Measurements from ENCODE around the gene WDR86. TPM values are rescaled to one million over a fixed set of nuclear protein-coding genes. Genes with fewer than 3 reads are reported as not detected.

WDR86 gene, protein sequence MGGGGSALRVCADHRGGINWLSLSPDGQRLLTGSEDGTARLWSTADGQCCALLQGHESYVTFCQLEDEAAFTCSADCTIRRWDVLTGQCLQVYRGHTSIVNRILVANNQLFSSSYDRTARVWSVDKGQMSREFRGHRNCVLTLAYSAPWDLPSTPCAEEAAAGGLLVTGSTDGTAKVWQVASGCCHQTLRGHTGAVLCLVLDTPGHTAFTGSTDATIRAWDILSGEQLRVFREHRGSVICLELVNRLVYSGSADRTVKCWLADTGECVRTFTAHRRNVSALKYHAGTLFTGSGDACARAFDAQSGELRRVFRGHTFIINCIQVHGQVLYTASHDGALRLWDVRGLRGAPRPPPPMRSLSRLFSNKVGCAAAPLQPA
- 0.10 TPM in 1 of 2 replicates, not detected in the other for total RNA-seq (2014; rRNA removed; shearing (Covaris generic))

- no peak for DNase-seq (ENCODE audit: low spot score)
Measured at GRCh38 chr7:151409667-151410404, at the start of gene WDR86. WDR86 (minus strand) TSS chr7:151410038; CDS start chr7:151409589, 449 bp downstream.

DNA sequence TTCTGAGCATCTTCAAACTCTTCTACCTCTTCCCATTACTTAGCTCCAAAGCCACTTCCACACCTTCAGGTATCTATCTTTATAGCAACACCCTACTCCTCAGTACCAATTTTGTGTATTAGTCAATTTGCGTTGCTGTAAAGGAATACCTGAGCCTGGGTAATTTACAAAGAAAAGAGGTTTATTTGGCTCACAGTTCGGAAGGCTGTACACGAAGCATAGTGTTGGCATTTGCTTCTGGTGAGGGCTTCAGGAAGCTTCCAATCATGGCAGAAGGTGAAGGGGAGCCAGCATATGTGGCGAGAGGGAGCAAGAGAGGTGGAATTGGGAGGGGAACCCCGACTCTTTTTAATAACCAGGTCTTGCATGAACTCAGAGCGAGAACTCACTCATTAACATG is 47.7 kb upstream of the WDR86 start:
- DNase-seq (ENCODE audit: low spot score), result no peak

DNA sequence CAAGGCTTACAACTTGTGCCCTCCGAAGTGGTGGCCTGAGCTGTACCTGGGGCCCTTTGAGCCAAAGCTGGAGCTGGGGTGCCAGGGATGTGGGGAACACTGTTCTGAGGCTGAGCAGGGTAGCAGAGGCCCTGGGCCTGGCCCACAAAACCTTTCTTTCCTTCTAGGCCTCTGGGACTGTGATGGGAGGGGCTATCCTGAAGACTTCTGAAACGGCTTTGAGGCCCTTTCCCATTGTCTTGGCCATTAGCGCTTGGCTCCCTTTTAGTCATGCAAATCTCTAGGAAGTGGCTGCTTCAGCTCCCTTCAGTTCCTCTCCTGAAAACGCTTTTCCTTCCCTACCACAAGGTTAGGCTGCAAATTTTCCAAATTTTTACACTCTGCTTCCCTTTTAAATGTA is 46.9 kb upstream of the WDR86 start:
- DNase-seq (ENCODE audit: low spot score), result no peak

DNA sequence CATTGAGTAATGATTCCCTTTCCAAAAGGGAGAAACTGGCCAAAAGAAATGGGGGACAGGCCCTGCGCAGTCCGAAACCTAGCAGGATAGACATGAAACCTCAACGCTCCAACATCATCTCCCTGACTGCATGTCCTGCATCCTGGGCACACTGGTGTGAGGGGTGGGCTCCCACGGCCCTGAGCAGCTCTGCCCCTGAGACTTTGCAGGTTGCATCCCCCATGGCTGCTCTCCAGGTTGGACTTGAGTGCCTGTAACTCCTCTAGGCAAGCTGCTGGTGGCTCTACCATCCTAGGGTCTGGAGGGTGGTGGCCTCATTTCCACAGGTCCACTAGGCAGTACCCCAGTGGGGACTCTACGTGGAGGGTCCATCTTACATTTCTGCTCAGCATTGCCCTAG is 46.4 kb upstream of the WDR86 start:
- no peak for DNase-seq (ENCODE audit: low spot score)

DNA sequence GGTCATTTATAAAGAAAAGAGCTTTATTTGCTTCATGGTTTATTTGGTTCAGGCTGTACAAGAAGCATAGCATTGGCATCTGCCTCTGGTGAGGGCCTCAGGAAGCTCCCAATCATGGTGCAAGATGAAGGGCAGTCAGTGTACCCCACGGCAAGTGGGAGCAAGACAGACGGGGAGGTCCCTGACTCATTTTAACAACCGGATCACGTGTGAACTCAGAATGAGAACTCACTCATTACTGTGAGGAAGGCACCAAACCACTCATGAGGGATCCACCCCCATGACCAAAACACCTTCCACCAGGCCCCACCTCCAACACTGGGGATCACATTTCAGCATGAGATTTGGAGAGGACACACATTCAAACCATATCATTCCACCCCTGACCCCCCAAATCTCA is 45.9 kb upstream of the WDR86 start:
- DNase-seq (ENCODE audit: low spot score), result no peak

DNA sequence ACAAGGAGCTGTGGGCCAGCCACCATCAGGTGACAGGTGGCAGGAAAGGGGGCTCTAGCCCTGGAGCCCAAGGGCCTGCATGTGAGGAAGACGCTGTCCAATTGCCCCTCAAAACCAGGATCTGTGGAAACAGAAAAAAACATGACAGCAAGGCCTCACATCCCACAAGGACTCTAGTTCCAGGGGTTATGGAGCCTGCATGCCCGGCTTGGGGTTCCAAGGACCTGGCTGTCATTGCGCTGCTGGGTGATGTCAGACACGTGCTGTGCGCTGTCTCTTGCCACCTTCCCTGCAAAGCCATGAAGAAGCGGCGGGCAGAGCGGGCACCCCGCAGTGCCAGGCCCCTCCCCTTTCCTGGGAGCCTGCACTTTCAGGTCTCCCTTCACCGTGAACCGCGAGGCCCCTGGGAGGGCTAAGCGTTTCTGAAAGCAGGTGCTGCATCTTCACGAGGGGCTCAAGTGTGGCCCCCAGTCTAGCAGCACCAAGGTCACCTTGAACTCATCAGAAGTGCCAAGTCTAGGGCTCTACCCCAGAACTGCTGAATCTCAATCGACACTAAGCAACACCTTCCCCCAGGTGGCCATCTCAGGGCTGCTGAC is 45.2 kb upstream of the WDR86 start:
- no peak for DNase-seq (ENCODE audit: low spot score)

DNA sequence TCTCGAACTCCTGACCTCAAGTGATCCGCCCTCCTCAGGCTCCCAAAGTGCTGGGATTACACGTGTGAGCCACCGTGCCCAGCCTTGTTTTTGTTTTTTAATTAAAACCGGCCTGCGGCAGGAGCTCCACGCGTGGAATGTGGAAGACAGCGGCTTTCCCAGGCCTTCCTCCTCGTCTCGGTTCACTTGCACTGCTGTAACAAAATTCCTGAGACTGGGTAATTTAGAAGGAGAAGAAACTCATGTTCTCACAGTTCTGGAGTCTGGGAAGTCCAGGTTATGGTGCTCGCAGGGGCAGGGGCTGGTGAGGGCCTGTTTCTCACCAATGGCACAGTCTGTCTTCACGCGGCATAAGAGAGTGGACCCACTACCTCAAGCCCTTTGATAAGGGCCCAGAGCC is 44.5 kb upstream of the WDR86 start:
- DNase-seq (ENCODE audit: low spot score), result no peak

DNA sequence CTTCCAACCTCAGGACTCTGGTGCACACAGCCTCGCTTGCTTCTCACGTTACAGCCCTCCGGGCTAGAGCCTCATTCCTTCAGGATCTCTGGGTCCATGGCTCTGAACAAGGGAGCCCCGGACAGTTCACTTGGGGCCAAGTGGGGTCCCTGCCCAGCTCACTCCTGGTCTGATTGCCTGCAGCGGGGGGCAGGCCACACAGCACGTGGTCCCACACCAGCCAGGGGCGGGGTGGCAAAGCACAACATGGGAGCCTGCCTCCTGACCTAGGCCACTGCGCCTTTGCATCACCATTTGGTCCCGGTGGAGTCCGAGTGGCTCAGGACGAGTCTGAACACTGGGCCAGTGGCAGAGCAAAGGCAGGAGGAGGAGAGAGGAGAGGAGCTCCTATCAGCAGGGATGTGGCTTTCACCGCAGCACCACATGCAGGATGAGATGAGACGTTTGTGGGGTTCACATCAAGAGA is 43.5 kb upstream of the WDR86 start:
- DNase-seq (ENCODE audit: low spot score), result no peak

- no peak for DNase-seq (ENCODE audit: low spot score)
Measured at GRCh38 chr7:151452680-151453325, 43.0 kb upstream of the WDR86 start.

GRCh38 chr7:151451626-151452571 is 42.1 kb upstream of the WDR86 start:
- DNase-seq (ENCODE audit: low spot score), result no peak

DNA sequence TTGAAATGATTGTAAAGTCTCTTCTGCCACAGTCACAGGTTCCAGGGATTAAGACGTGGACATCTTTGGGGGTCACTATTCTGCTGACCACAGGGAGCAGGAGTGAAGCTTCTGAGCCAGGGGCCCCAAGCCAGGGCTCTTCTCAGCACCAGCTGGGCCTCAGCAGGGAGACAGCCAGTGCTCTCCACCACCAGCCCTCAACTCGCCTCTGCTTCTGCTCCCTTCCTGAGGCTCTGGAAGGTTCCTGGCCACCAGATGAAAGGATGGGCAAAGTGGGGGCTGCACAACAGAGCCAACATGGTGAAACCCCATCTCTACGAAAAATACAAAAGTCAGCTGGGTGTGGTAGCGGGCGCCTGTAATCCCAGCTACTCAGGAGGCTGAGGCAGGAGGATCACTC is 41.3 kb upstream of the WDR86 start:
- no peak for DNase-seq (ENCODE audit: low spot score)

DNA sequence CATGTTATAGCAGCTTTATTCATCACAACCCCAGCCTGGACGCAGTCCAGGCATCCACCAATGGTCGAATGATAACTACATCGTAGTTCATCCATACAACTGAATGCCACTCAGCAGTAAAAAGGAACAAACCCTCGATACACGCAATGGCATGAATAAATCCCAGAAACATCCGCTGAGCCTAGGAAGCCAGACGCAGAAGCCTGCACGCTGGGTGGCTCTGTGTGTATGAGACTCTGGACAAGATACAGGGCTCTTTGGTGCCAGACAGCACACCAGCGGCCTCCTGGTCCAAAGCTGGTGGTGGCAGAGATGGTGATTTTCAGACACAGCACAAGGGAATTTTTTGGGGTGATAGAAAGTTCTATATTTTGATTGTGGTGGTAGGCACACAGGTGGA is 40.2 kb upstream of the WDR86 start:
- no peak for DNase-seq (ENCODE audit: low spot score)

GRCh38 chr7:151448261-151449252 is 38.7 kb upstream of the WDR86 start:
- no peak for DNase-seq (ENCODE audit: low spot score)

DNA sequence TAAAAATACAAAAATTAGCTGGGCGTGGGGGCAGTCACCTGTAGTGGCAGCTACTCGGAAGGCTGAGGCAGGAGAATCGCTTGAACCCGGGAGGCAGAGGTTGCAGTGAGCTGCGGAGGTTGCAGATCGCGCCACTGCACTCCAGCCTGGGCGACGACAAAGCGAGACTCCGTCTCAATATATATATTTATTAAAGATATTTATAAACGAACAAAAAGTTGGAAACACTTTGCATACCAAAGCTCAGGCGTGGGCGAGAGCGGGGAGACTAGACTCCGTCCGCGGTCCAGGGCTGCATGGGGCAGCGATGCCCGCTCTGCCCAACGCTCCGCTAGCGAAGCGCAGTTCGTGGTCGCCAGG is 38.0 kb upstream of the WDR86 start:
- DNase-seq (ENCODE audit: low spot score), result no peak

- DNase-seq (ENCODE audit: low spot score), result no peak
Measured at GRCh38 chr7:151447312-151447711, 37.5 kb upstream of the WDR86 start.

DNA sequence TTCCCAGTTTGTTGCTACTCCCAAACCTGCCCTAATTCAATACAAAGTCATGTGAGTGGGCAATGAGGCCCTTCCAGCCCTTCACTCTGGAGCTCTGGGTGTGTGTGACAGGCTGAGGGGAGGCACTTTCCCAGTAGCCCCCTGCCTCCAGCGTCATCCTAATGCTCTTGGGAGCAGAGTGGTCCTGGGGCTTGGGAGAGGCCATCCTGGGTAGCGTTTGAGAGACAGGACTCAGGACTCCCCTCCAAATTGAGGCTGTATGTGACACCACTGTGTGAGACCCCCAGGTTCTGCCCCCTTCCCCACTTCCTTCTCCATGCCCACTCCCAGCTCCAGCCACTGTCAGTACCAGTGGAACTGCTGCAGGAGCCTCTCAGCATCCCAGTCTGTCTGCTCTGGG is 36.6 kb upstream of the WDR86 start:
- no peak for DNase-seq (ENCODE audit: low spot score)

DNA sequence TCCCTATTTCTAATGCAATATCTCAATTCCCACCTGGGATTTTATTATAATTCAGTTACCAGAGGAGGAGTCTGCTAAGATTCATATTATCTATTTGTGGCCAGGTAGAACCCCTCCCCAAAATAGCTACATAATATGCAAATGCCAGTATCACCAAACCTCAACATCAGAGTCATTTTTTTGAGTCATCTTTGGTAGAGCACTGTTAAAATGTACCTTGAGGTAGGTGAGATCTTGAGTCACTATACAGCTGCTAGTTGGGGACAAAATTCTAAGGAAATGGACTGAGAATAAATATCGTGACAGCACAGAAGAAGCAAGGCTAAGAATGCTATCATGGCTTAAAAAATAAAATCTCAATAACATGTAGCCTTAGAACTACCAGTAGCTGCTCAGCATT is 34.8 kb upstream of the WDR86 start:
- no peak for DNase-seq (ENCODE audit: low spot score)

DNA sequence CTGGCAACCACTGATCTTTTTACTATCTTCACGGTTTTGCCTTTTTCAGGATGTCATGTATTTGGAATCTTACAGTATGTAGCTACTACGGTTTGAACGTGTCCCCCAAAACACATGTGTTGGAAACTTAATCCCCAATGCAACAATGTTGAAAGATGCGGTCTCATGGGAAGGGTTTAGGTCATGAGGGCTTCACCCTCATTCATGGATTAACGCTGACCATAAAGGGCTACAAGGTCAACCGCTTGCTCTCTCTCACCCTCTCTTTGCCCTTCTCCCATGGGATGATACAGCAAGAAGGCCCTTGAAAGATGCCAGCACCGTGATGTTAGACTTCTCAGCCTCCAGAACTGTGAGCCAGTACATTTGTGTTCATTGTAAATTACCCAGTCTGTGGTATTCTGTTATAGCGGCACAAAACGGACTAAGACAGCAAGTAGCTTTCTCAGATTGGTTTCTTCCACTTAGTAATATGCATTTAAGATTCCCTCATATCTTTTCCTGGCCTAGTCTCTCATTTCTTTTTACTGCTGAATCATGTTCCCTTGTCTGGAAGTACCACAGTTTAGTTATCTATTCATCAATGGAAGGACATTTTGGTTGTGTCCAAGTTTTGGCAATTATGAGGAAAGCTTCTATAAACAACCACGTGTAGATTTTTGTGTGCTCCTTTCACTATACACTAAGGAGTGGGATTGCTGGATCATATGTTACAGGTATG is 33.1 kb upstream of the WDR86 start:
- DNase-seq (ENCODE audit: low spot score), result no peak

DNA sequence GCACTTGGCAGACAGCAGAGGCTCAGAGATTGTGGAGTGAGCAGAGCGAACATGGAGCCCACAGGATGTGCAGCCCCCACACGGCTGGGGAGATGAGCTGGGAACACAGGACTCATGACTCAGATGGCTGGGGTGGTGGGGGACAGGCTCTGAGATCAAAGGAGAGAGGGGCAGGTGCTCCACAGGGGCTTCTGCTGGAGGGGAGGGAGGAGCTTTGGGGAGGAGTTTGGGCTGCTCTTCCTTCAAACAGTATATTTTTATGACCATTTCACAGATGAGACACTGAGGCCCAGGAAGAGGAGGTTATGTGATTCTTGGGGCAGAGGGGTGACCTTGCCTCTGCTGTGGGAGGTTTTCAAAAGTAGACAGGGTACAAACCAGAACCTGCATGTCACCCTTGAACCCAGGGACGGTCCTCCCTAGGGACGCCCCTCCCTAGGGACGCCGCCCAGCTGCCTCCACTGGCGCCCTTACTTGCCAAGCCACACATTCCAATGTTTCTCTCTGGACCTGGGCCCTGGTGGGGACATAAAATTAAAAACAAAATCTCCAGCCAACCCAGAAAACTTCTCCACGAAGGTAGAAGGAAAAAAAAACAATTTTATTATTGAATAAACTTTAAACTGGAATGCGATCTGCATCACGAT is 31.1 kb upstream of the WDR86 start:
- DNase-seq (ENCODE audit: low spot score), result no peak
